Liver (tissue), 9 donors: Measurements from ENCODE around the gene UBASH3A. TPM values are rescaled to one million over a fixed set of nuclear protein-coding genes. Genes with fewer than 3 reads are reported as not detected.

Source experiments
- DNase-seq: peaks from one replicate; pipeline ENCODE4 v3.0.0-alpha.2; 2017; ENCODE audit warnings: low spot score
- H3K27ac ChIP-seq, 2 donors: one replicate each; pipeline ENCODE4 v1.7.0; 2013; ENCODE audit warnings: inconsistent platforms in 2 of 2, low read length in 2 of 2, control low read depth in 1 of 2, low read depth in 1 of 2, mild to moderate bottlenecking in 1 of 2
- H3K27me3 ChIP-seq, 4 donors: one replicate each; pipeline versions ENCODE4 v1.6.1 to v1.7.0; 2013; ENCODE audit warnings: low read length in 3 of 4, inconsistent platforms in 1 of 4, mild to moderate bottlenecking in 1 of 4, moderate library complexity in 1 of 4; ENCODE audit not compliant: control insufficient read depth in 4 of 4, insufficient read depth in 4 of 4
- H3K36me3 ChIP-seq, 4 donors: one replicate each; pipeline versions ENCODE4 v1.6.1 to v1.7.0; 2013; ENCODE audit warnings: low read length in 3 of 4, mild to moderate bottlenecking in 3 of 4, low read depth in 1 of 4, moderate library complexity in 1 of 4; ENCODE audit not compliant: control insufficient read depth in 4 of 4, insufficient read depth in 3 of 4
- H3K4me1 ChIP-seq, 4 donors: one replicate each; pipeline versions ENCODE4 v1.6.1 to v1.7.0; 2013; ENCODE audit warnings: low read length in 3 of 4, mild to moderate bottlenecking in 3 of 4, moderate library complexity in 1 of 4; ENCODE audit not compliant: control insufficient read depth in 4 of 4, insufficient read depth in 4 of 4
- H3K4me3 ChIP-seq, 3 donors: one replicate each; pipeline versions ENCODE4 v1.6.1 to v1.7.0; 2013; ENCODE audit warnings: low read length in 3 of 3, control low read depth in 1 of 3, low read depth in 1 of 3, mild to moderate bottlenecking in 1 of 3
- H3K9ac ChIP-seq, 2 donors: one replicate each; pipeline ENCODE4 v1.7.0; 2013; ENCODE audit warnings: low read length in 2 of 2, mild to moderate bottlenecking in 2 of 2, moderate library complexity in 2 of 2, control low read depth in 1 of 2, low read depth in 1 of 2
- H3K9me3 ChIP-seq, 4 donors: one replicate each; pipeline versions ENCODE4 v1.6.1 to v1.7.0; 2013; ENCODE audit warnings: low read length in 3 of 4; ENCODE audit not compliant: control insufficient read depth in 4 of 4
- EGR1 ChIP-seq, 2 donors: IDR thresholded peaks; 2 replicates each; pipeline ENCODE4 v1.6.1; 2016 to 2018; ENCODE audit warnings: antibody characterized with exemption in 2 of 2, low read depth in 2 of 2
- FOXA1 ChIP-seq: IDR thresholded peaks from 2 replicates; pipeline ENCODE4 v1.6.1; 2016; ENCODE audit warnings: antibody characterized with exemption
- FOXA2 ChIP-seq: IDR thresholded peaks from 2 replicates; pipeline ENCODE4 v1.6.1; 2016; ENCODE audit warnings: antibody characterized with exemption
- GABPA ChIP-seq, 2 donors: IDR thresholded peaks in 1 of 2; conservative IDR thresholded peaks in 1 of 2; 2 replicates each; pipeline ENCODE4 v1.6.1; 2016; ENCODE audit warnings: antibody characterized with exemption in 2 of 2, mild to moderate bottlenecking in 1 of 2, moderate library complexity in 1 of 2
- HNF4A ChIP-seq, 2 donors: conservative IDR thresholded peaks; 2 replicates each; pipeline ENCODE4 v1.6.1; 2016; ENCODE audit warnings: antibody characterized with exemption in 2 of 2, mild to moderate bottlenecking in 2 of 2
- JUND ChIP-seq, 2 donors: IDR thresholded peaks; 2 replicates each; pipeline ENCODE4 v1.6.1; 2016; ENCODE audit warnings: antibody characterized with exemption in 2 of 2
- NR2F2 ChIP-seq: IDR thresholded peaks from 2 replicates; pipeline ENCODE4 v1.6.1; 2016; ENCODE audit warnings: antibody characterized with exemption
- RAD21 ChIP-seq, 2 donors: IDR thresholded peaks; 2 replicates each; pipeline ENCODE4 v1.6.1; 2016; ENCODE audit warnings: antibody characterized with exemption in 2 of 2, mild to moderate bottlenecking in 2 of 2
- RXRA ChIP-seq, 2 donors: IDR thresholded peaks; 2 replicates each; pipeline ENCODE4 v1.6.1; 2017 to 2018; ENCODE audit warnings: antibody characterized with exemption in 2 of 2, mild to moderate bottlenecking in 1 of 2
- SP1 ChIP-seq: IDR thresholded peaks from 2 replicates; pipeline ENCODE4 v1.6.1; 2018; ENCODE audit warnings: antibody characterized with exemption, mild to moderate bottlenecking
- TAF1 ChIP-seq: conservative IDR thresholded peaks from 2 replicates; pipeline ENCODE4 v1.6.1; 2016; ENCODE audit warnings: antibody characterized with exemption, mild to moderate bottlenecking
- YY1 ChIP-seq: IDR thresholded peaks from 2 replicates; pipeline ENCODE4 v1.6.1; 2016; ENCODE audit warnings: antibody characterized with exemption, mild to moderate bottlenecking
- WGBS: extraction: QIAGEN DNeasy Blood & Tissue Kit; methylation state at CpG from one replicate; pipeline ENCODE4 v1.1.7; 2013; 5-methylcytosine and 5-hydroxymethylcytosine counted together
- polyA plus RNA-seq, 2 donors: library from polyadenylated mRNA; stranded (reverse) in 1 of 2; unstranded in 1 of 2; fragments of 200-250 nt in 1 of 2; fragments of >200 nt in 1 of 2; fragmentation: Nextera tagmentation in 1 of 2; extraction: Ambion mirVana in 1 of 2; gene quantifications; one replicate each; pipeline versions ENCODE4 v1.2.1 to v1.2.3, GENCODE V29; 2013 to 2015
- total RNA-seq, 2 donors: library from RNA; depleted of rRNA; stranded (reverse); fragments of >200 nt; gene quantifications; one replicate each; pipeline ENCODE4 v1.2.3, GENCODE V29; 2014
- TF ChIP-seq, protein P1 (sequence below): IDR thresholded peaks from 2 replicates; pipeline ENCODE4 v1.6.1; 2016; ENCODE audit warnings: antibody characterized with exemption
- TF ChIP-seq, protein P2 (sequence below): IDR thresholded peaks from 2 replicates; pipeline ENCODE4 v1.6.1; 2016; ENCODE audit warnings: antibody characterized with exemption, mild to moderate bottlenecking
- TF ChIP-seq, protein P3 (sequence below): fragments of 150-350 bp; IDR thresholded peaks from 2 replicates; pipeline ENCODE4 v1.5.1; 2017; ENCODE audit warnings: improper control_type of control experiment, low read depth, low read length; ENCODE audit not compliant: missing input control
- TF ChIP-seq, protein P4 (sequence below): IDR thresholded peaks from 2 replicates; pipeline ENCODE4 v1.6.1; 2016; ENCODE audit warnings: antibody characterized with exemption
- donor health status: healthy.
- donor health status: healthy.
- donor health status: healthy.
- donor health status: healthy.
- donor health status: healthy.

UBASH3A gene
- total and polyA plus RNA-seq, 4 donors, result 0.10 to 0.75 (median 0.45) TPM

DNA sequence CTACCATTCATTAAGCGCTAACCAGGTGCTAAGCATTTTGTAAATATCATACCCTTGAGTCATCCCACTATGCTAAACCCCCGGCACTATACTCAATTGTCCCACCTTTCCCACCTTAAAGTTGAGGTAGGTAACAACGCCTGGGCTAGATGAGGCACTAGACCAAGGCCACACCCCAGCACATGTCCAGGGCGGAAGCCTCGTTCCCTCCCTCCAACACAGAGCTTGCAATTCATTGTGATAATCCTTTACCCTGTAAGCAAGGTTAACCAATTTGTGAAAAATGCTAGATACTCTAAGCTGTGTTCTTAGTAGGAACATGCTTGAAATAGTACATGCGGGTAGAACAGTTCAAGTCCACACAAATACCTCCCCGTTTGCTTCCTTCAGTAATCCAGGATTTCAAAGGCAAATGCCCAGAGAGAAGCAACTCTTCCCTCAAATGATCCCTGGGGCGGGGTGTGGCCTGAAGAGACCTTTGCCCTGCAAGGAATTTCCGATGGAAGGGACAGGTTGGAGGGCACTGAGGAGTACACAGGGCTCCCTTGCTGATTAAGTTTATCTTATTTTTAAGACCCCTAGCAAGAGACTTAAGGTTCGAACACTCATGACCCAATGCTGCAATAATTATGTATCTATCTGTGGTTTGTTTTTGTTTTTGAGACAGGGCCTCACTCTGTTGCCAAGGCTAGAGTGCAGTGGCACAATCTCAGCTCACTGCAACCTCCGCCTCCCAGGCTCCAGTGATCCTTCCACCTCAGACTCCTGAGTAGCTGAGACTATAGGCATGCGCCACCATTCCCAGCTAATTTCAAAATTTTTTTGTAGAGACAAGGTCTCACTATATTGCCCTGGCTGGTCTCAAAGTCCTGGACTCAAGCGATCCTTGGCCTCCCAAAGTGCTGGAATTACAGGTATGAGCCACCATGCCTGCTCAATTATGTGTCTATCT lies 89.7 kb downstream of the UBASH3A start:
- DNase-seq, result no peak
- no peaks in the 10 kb centered on the region for H3K9me3 ChIP-seq
- H3K27ac ChIP-seq, result no peak overlapping the region
- peaks cover 5 to 15% (median 9%) of the 10 kb centered on the region in 4 donors for H3K4me1 ChIP-seq
- 78% methylated on average over 13 of the region's 13 CpGs for WGBS
- H3K36me3 ChIP-seq, result no peaks in the 10 kb centered on the region
- H3K27me3 ChIP-seq, result no peaks in the 10 kb centered on the region
- H3K9ac ChIP-seq, result no peak overlapping the region
- TF ChIP-seq YY1 (no peak), FOXA2 (no peak), EGR1 (IDR thresholded peaks at IDR 0.05; ENCODE audit: low read depth in 2 of 2) (no peak), RXRA (IDR thresholded peaks at IDR 0.05) (no peak), TAF1 (no peak), JUND (IDR thresholded peaks at IDR 0.05) (no peak), GABPA (IDR thresholded peaks at IDR 0.05 in 1 of 2, conservative IDR thresholded peaks at IDR 0.05 in 1 of 2) (no peak), NR2F2 (no peak), SP1 (no peak), FOXA1 (no peak), RAD21 (IDR thresholded peaks at IDR 0.05) (no peak), HNF4A (conservative IDR thresholded peaks at IDR 0.05) (no peak)
- TF ChIP-seq, protein P1, sequence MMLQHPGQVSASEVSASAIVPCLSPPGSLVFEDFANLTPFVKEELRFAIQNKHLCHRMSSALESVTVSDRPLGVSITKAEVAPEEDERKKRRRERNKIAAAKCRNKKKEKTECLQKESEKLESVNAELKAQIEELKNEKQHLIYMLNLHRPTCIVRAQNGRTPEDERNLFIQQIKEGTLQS, result no peak
- TF ChIP-seq, protein P2, sequence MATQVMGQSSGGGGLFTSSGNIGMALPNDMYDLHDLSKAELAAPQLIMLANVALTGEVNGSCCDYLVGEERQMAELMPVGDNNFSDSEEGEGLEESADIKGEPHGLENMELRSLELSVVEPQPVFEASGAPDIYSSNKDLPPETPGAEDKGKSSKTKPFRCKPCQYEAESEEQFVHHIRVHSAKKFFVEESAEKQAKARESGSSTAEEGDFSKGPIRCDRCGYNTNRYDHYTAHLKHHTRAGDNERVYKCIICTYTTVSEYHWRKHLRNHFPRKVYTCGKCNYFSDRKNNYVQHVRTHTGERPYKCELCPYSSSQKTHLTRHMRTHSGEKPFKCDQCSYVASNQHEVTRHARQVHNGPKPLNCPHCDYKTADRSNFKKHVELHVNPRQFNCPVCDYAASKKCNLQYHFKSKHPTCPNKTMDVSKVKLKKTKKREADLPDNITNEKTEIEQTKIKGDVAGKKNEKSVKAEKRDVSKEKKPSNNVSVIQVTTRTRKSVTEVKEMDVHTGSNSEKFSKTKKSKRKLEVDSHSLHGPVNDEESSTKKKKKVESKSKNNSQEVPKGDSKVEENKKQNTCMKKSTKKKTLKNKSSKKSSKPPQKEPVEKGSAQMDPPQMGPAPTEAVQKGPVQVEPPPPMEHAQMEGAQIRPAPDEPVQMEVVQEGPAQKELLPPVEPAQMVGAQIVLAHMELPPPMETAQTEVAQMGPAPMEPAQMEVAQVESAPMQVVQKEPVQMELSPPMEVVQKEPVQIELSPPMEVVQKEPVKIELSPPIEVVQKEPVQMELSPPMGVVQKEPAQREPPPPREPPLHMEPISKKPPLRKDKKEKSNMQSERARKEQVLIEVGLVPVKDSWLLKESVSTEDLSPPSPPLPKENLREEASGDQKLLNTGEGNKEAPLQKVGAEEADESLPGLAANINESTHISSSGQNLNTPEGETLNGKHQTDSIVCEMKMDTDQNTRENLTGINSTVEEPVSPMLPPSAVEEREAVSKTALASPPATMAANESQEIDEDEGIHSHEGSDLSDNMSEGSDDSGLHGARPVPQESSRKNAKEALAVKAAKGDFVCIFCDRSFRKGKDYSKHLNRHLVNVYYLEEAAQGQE, result no peak
- TF ChIP-seq, protein P3, sequence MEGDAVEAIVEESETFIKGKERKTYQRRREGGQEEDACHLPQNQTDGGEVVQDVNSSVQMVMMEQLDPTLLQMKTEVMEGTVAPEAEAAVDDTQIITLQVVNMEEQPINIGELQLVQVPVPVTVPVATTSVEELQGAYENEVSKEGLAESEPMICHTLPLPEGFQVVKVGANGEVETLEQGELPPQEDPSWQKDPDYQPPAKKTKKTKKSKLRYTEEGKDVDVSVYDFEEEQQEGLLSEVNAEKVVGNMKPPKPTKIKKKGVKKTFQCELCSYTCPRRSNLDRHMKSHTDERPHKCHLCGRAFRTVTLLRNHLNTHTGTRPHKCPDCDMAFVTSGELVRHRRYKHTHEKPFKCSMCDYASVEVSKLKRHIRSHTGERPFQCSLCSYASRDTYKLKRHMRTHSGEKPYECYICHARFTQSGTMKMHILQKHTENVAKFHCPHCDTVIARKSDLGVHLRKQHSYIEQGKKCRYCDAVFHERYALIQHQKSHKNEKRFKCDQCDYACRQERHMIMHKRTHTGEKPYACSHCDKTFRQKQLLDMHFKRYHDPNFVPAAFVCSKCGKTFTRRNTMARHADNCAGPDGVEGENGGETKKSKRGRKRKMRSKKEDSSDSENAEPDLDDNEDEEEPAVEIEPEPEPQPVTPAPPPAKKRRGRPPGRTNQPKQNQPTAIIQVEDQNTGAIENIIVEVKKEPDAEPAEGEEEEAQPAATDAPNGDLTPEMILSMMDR, result no peak
- TF ChIP-seq, protein P4, sequence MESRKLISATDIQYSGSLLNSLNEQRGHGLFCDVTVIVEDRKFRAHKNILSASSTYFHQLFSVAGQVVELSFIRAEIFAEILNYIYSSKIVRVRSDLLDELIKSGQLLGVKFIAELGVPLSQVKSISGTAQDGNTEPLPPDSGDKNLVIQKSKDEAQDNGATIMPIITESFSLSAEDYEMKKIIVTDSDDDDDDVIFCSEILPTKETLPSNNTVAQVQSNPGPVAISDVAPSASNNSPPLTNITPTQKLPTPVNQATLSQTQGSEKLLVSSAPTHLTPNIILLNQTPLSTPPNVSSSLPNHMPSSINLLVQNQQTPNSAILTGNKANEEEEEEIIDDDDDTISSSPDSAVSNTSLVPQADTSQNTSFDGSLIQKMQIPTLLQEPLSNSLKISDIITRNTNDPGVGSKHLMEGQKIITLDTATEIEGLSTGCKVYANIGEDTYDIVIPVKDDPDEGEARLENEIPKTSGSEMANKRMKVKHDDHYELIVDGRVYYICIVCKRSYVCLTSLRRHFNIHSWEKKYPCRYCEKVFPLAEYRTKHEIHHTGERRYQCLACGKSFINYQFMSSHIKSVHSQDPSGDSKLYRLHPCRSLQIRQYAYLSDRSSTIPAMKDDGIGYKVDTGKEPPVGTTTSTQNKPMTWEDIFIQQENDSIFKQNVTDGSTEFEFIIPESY, result no peak
- no peak overlapping the region for H3K4me3 ChIP-seq
